Duodenal mucosa (tissue), 2 donors: ENCODE measurements around the gene UFC1.

Experiments
- H3K27ac ChIP-seq: one replicate; pipeline ENCODE4 v1.7.0; 2013; ENCODE audit warnings: low read depth, low read length
- H3K27me3 ChIP-seq, 2 donors: one replicate each; pipeline ENCODE4 v1.7.0; 2013; ENCODE audit warnings: low read length in 2 of 2, control low read depth in 1 of 2; ENCODE audit not compliant: insufficient read depth in 2 of 2, control insufficient read depth in 1 of 2
- H3K36me3 ChIP-seq, 2 donors: one replicate each; pipeline ENCODE4 v1.7.0; 2013; ENCODE audit warnings: low read length in 2 of 2, control low read depth in 1 of 2; ENCODE audit not compliant: insufficient read depth in 2 of 2, control insufficient read depth in 1 of 2
- H3K4me1 ChIP-seq, 2 donors: one replicate each; pipeline ENCODE4 v1.7.0; 2013; ENCODE audit warnings: low read length in 2 of 2, control low read depth in 1 of 2; ENCODE audit not compliant: insufficient read depth in 2 of 2, control insufficient read depth in 1 of 2
- H3K4me3 ChIP-seq, 2 donors: one replicate each; pipeline ENCODE4 v1.7.0; 2013; ENCODE audit warnings: low read length in 2 of 2, low read depth in 1 of 2
- H3K9ac ChIP-seq, 2 donors: one replicate each; pipeline ENCODE4 v1.7.0; 2013; ENCODE audit warnings: low read length in 2 of 2, low read depth in 1 of 2
- H3K9me3 ChIP-seq, 2 donors: one replicate each; pipeline ENCODE4 v1.7.0; 2013; ENCODE audit warnings: low read length in 2 of 2, control low read depth in 1 of 2; ENCODE audit not compliant: control insufficient read depth in 1 of 2

Gene UFC1

GRCh38 chr1:161206411-161207140 is 52.8 kb downstream of the UFC1 start:
- no peaks in the 10 kb centered on the region for H3K9me3 ChIP-seq
- peaks cover 17 to 28% of the 10 kb centered on the region in 2 donors for H3K4me1 ChIP-seq
- peak overlapping the region; percentile 47 for H3K27ac ChIP-seq
- H3K36me3 ChIP-seq = peaks cover 43 to 63% of the 10 kb centered on the region in 2 donors
- no peak overlapping the region for H3K9ac ChIP-seq
- no peaks in the 10 kb centered on the region for H3K27me3 ChIP-seq
- no peak overlapping the region for H3K4me3 ChIP-seq

DNA sequence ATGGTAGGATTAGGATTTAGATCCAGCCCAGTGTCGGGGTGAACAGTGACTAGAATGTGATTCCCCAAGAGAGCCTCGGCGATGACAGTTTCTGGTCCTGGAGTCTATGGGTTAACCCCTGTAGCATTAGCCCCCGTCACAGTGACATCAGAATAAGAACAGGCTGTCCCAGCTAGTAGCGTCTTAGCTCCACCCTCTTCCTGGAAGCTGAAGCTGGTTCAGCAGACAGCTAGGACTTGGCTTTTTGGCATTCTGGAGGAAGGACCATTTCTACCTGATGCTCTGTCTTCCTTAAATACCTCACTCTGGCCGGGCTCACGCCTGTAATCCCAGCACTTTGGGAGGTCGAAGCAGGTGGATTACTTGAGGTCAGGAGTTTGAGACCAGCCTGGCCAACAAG is 53.4 kb downstream of the UFC1 start:
- Histone ChIP-seq H3K4me1 (peaks cover 13 to 24% of the 10 kb centered on the region in 2 donors), H3K4me3 (no peak overlapping the region), H3K9me3 (no peaks in the 10 kb centered on the region), H3K9ac (no peak overlapping the region), H3K27me3 (no peaks in the 10 kb centered on the region), H3K27ac (peak overlapping the region; percentile 47), H3K36me3 (peaks cover 48 to 69% of the 10 kb centered on the region in 2 donors)
